ENCODE results near the gene NELL2. TPM values are rescaled to one million over a fixed set of nuclear protein-coding genes. Genes with fewer than 3 reads are reported as not detected.

Gene NELL2
- polyA plus RNA-seq, 2 of the 4 experiments (the other 2 are of a cell fraction) = 0.16 TPM; not detected in 1

DNA sequence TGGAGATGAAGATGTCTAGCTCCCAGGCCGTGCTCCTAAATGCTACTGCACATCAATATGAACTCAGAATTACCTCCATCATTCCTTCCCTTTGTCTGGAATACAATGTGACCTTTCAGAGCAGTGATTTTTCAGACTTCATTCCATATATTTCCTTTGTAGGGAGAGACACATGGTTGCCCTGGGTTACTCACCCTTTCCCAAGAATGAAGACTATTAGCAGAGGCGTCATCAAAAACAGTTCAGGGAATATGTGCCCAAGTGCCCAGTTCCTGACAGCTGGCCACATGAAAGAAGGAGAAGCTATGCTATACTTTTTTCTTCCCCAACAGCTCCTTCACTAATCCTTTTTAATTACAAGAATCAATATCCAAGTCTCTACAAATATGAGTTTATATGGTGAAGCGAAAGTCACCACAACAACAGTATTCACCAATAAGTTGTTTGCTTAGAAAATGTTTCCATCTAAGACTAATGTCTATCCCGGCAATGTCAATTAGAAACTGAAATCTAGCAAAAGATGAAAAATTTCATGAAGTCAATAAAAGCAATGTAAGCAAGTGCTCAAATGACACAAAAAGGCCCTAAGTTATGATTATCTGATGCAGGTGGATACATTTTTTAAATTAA, 17.8 kb downstream of the NELL2 start (continued):
- TF ChIP-seq EP300 (IDR thresholded peaks at IDR 0.05) (no peak), CEBPB (IDR thresholded peaks at IDR 0.05) (no peak), HDAC2 (IDR thresholded peaks at IDR 0.05) (no peak)

DNA sequence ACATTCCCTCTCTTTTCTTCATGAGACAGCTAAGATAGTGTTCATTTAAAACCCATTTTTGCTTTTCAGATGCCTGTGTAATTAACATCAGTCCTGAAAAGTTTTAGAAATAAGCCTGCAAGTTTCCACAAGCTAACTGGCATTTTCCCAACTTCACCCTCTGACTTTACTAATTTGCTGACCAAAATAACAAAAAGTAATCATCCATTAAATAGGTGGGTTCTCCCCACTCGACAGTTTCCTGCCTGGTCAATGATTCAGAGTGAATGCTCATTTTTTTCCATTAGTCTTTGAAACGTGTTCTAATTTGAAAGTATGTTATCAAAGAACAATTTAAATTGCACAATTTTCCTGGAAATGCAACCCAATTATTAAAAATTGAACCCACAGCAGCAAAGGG, 23.6 kb downstream of the NELL2 start:
- ChIA-PET CTCF (no interaction called here), POLR2A (no interaction called here)
- no peaks in the 10 kb centered on the region for H3K9me3 ChIP-seq
- no peaks in the 10 kb centered on the region for H3K4me1 ChIP-seq
- DNase-seq (ENCODE audit: low read depth in 1 of 2, low spot score in 1 of 2) = no peak
- no peak overlapping the region for H3K4me2 ChIP-seq
- no peak overlapping the region for H3K27ac ChIP-seq
- TF ChIP-seq KDM1A (IDR thresholded peaks at IDR 0.05; ENCODE audit: low read depth) = no peak
- TF ChIP-seq, protein P1, sequence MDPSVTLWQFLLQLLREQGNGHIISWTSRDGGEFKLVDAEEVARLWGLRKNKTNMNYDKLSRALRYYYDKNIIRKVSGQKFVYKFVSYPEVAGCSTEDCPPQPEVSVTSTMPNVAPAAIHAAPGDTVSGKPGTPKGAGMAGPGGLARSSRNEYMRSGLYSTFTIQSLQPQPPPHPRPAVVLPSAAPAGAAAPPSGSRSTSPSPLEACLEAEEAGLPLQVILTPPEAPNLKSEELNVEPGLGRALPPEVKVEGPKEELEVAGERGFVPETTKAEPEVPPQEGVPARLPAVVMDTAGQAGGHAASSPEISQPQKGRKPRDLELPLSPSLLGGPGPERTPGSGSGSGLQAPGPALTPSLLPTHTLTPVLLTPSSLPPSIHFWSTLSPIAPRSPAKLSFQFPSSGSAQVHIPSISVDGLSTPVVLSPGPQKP (IDR thresholded peaks at IDR 0.05; ENCODE audit: low read depth, low read length) = no peak
- TF ChIP-seq ESRRA (IDR thresholded peaks at IDR 0.05; ENCODE audit: borderline replicate concordance, low read length) = no peak
- no peak for TF ChIP-seq HDAC2 (IDR thresholded peaks at IDR 0.05)
- TF ChIP-seq MYC (IDR thresholded peaks at IDR 0.05; ENCODE audit: borderline replicate concordance, low read length) = no peak
- TF ChIP-seq GATA3 (IDR thresholded peaks at IDR 0.05; ENCODE audit: borderline replicate concordance) = no peak
- no peak for TF ChIP-seq NFE2L2 (conservative IDR thresholded peaks at IDR 0.05; ENCODE audit: low read length)
- no peak for TF ChIP-seq RNF2 (IDR thresholded peaks at IDR 0.05; ENCODE audit: borderline replicate concordance, low read depth)
- TF ChIP-seq, protein P2, sequence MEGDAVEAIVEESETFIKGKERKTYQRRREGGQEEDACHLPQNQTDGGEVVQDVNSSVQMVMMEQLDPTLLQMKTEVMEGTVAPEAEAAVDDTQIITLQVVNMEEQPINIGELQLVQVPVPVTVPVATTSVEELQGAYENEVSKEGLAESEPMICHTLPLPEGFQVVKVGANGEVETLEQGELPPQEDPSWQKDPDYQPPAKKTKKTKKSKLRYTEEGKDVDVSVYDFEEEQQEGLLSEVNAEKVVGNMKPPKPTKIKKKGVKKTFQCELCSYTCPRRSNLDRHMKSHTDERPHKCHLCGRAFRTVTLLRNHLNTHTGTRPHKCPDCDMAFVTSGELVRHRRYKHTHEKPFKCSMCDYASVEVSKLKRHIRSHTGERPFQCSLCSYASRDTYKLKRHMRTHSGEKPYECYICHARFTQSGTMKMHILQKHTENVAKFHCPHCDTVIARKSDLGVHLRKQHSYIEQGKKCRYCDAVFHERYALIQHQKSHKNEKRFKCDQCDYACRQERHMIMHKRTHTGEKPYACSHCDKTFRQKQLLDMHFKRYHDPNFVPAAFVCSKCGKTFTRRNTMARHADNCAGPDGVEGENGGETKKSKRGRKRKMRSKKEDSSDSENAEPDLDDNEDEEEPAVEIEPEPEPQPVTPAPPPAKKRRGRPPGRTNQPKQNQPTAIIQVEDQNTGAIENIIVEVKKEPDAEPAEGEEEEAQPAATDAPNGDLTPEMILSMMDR (IDR thresholded peaks at IDR 0.05) = no peak
- no peak for TF ChIP-seq MAZ (IDR thresholded peaks at IDR 0.05; ENCODE audit: borderline replicate concordance, low read depth, low read length)
- TF ChIP-seq, protein P3, sequence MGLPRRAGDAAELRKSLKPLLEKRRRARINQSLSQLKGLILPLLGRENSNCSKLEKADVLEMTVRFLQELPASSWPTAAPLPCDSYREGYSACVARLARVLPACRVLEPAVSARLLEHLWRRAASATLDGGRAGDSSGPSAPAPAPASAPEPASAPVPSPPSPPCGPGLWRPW (IDR thresholded peaks at IDR 0.05) = no peak
- TF ChIP-seq RFX5 (IDR thresholded peaks at IDR 0.05) = no peak
- no peak for TF ChIP-seq HOXB5 (CRISPR knock-in tag; IDR thresholded peaks at IDR 0.05)
- TF ChIP-seq, protein P4, sequence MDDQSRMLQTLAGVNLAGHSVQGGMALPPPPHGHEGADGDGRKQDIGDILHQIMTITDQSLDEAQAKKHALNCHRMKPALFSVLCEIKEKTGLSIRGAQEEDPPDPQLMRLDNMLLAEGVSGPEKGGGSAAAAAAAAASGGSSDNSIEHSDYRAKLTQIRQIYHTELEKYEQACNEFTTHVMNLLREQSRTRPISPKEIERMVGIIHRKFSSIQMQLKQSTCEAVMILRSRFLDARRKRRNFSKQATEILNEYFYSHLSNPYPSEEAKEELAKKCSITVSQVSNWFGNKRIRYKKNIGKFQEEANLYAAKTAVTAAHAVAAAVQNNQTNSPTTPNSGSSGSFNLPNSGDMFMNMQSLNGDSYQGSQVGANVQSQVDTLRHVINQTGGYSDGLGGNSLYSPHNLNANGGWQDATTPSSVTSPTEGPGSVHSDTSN (IDR thresholded peaks at IDR 0.05) = no peak
- no peak for TF ChIP-seq BHLHE40 (IDR thresholded peaks at IDR 0.05; ENCODE audit: low read depth, low read length)
- TF ChIP-seq SMC3 (IDR thresholded peaks at IDR 0.05) = no peak
- no peak for TF ChIP-seq HEYL (CRISPR knock-in tag; IDR thresholded peaks at IDR 0.05)
- TF ChIP-seq CBX8 (IDR thresholded peaks at IDR 0.05) = no peak
- TF ChIP-seq JUNB (IDR thresholded peaks at IDR 0.05) = no peak
- FAIRE-seq = no peak
- no peak for ATAC-seq
- H3K4me3 ChIP-seq = no peak overlapping the region
- 2% methylated on average over 2 of the region's 2 CpGs for WGBS (ENCODE audit: missing lambda C conversion rate)

DNA sequence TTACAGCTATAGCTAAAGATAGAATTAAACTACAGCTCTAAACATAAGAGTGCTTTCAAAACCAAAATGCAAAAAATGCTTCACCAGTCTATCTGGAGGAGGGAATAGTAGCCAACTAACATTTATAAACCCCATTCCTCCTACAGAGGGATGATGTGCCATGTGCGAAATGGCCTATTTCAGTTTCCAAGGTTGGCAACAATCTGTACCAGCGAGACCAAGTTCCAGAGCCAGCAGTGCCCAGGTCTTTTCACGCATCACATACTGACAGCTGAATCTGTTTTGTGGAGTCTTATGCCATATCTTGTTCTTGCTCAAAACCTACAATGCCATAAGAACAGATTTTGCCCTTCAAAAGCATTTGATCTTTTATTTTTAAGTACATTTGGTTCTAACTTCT, 24.5 kb downstream of the NELL2 start:
- no peak for TF ChIP-seq EP300 (IDR thresholded peaks at IDR 0.05)
- TF ChIP-seq NFE2L2 (conservative IDR thresholded peaks at IDR 0.05; ENCODE audit: low read length) = no peak
- TF ChIP-seq FOXS1 (CRISPR knock-in tag; IDR thresholded peaks at IDR 0.05) = no peak
- no peak for TF ChIP-seq CHD2 (IDR thresholded peaks at IDR 0.05; ENCODE audit: low read length, partially characterized antibody)
- no peak for TF ChIP-seq KDM1A (IDR thresholded peaks at IDR 0.05; ENCODE audit: low read depth)
- TF ChIP-seq PHF8 (IDR thresholded peaks at IDR 0.05; ENCODE audit: borderline replicate concordance, low read depth) = no peak
- no peak for TF ChIP-seq ZFP36 (IDR thresholded peaks at IDR 0.05; ENCODE audit: borderline replicate concordance, partially characterized antibody)
- TF ChIP-seq JUNB (IDR thresholded peaks at IDR 0.05) = no peak
- TF ChIP-seq ZC3H11A (IDR thresholded peaks at IDR 0.05) = no peak
- TF ChIP-seq HEYL (CRISPR knock-in tag; IDR thresholded peaks at IDR 0.05) = no peak
- TF ChIP-seq, protein P5, sequence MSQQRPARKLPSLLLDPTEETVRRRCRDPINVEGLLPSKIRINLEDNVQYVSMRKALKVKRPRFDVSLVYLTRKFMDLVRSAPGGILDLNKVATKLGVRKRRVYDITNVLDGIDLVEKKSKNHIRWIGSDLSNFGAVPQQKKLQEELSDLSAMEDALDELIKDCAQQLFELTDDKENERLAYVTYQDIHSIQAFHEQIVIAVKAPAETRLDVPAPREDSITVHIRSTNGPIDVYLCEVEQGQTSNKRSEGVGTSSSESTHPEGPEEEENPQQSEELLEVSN (IDR thresholded peaks at IDR 0.05; ENCODE audit: borderline replicate concordance, low read depth) = no peak
- TF ChIP-seq FOSL2 (IDR thresholded peaks at IDR 0.05) = no peak
- no peak for TF ChIP-seq FOSL2 (CRISPR knock-in tag; IDR thresholded peaks at IDR 0.05)
- no peak for TF ChIP-seq FOSB (CRISPR knock-in tag; IDR thresholded peaks at IDR 0.05)
- TF ChIP-seq, protein P6, sequence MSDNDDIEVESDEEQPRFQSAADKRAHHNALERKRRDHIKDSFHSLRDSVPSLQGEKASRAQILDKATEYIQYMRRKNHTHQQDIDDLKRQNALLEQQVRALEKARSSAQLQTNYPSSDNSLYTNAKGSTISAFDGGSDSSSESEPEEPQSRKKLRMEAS (IDR thresholded peaks at IDR 0.05) = no peak
- no peak for TF ChIP-seq BHLHE40 (IDR thresholded peaks at IDR 0.05; ENCODE audit: low read depth, low read length)
- TF ChIP-seq CBX8 (IDR thresholded peaks at IDR 0.05) = no peak
- no peak for TF ChIP-seq ESRRA (IDR thresholded peaks at IDR 0.05; ENCODE audit: borderline replicate concordance, low read length)
- TF ChIP-seq NPAS2 (CRISPR knock-in tag; IDR thresholded peaks at IDR 0.05; ENCODE audit: borderline replicate concordance) = no peak
- no peaks in the 10 kb centered on the region for H3K4me1 ChIP-seq
- CTCF ChIA-PET = no interaction called here
- H3K9me3 ChIP-seq = no peaks in the 10 kb centered on the region
- FAIRE-seq = no peak
- no peak overlapping the region for H3K27ac ChIP-seq
- 8% methylated on average over 3 of the region's 3 CpGs for WGBS (ENCODE audit: missing lambda C conversion rate)
- no peak overlapping the region for H3K4me2 ChIP-seq
- POLR2A ChIA-PET = no interaction called here
- ATAC-seq = no peak
- no peak for DNase-seq (ENCODE audit: low read depth in 1 of 2, low spot score in 1 of 2)
- H3K4me3 ChIP-seq = no peak overlapping the region

All from A549 (cell line).